Heart left ventricle (tissue), 16 donors: ENCODE results near the gene SIGLEC14. TPM values are rescaled to one million over a fixed set of nuclear protein-coding genes. Genes with fewer than 3 reads are reported as not detected.

Source experiments
- ATAC-seq, 4 donors: fragments of 200-7000 bp; cut with Tn5 transposase; one replicate each; pipeline ENCODE4 v1.9.1; 2020 to 2022; ENCODE audit warnings: moderate library complexity in 4 of 4, mild to moderate bottlenecking in 3 of 4, moderate number of reproducible peaks in 1 of 4
- DNase-seq, 5 donors: peaks; one replicate each; pipeline ENCODE4 v3.0.0-alpha.2; 2020
- H3K27ac ChIP-seq, 12 donors: fragments of 200-600 bp; sonication (generic) in 4 of 12; one replicate each; pipeline versions ENCODE4 v1.5.0 to v1.8.0; 2016 to 2022; ENCODE audit warnings: mild to moderate bottlenecking in 2 of 12
- H3K27me3 ChIP-seq, 9 donors: fragments of 200-600 bp; sonication (generic) in 2 of 9; one replicate each; pipeline versions ENCODE4 v1.5.1 to v1.8.0; 2016 to 2022; ENCODE audit warnings: mild to moderate bottlenecking in 3 of 9
- H3K36me3 ChIP-seq, 9 donors: fragments of 200-600 bp; sonication (generic) in 2 of 9; one replicate each; pipeline versions ENCODE4 v1.5.0 to v1.8.0; 2018 to 2022; ENCODE audit warnings: mild to moderate bottlenecking in 2 of 9
- H3K4me1 ChIP-seq, 12 donors: fragments of 200-600 bp; sonication (generic) in 4 of 12; one replicate each; pipeline versions ENCODE4 v1.5.0 to v1.8.0; 2016 to 2022; ENCODE audit warnings: mild to moderate bottlenecking in 3 of 12
- H3K4me3 ChIP-seq, 12 donors: fragments of 200-600 bp; sonication (generic) in 4 of 12; one replicate each; pipeline versions ENCODE4 v1.5.0 to v1.8.0; 2017 to 2022; ENCODE audit warnings: mild to moderate bottlenecking in 9 of 12, moderate library complexity in 4 of 12
- H3K9me3 ChIP-seq, 12 donors: fragments of 200-600 bp; sonication (generic) in 4 of 12; one replicate each; pipeline versions ENCODE4 v1.5.0 to v1.8.0; 2016 to 2022; ENCODE audit warnings: mild to moderate bottlenecking in 1 of 12
- POLR2A ChIP-seq, 2 donors: fragments of 450-650 bp; IDR thresholded peaks; one replicate each; pipeline ENCODE4 v1.6.1; 2017; ENCODE audit warnings: antibody characterized with exemption in 2 of 2, mild to moderate bottlenecking in 2 of 2, moderate library complexity in 2 of 2
- WGBS, 4 donors: extraction: QIAGEN DNeasy Blood & Tissue Kit in 2 of 4; methylation state at CpG; one replicate each; pipeline versions ENCODE4 v1.1.5 to v1.1.7; 2013 to 2018; 5-methylcytosine and 5-hydroxymethylcytosine counted together
- intact Hi-C, 10 donors: fragments of 100-400 bp; cut with DNase I; formaldehyde crosslinking; loops; one replicate each; pipeline versions ENCODE4 v1.11.1 to v1.14.2; 2022
- polyA plus RNA-seq, 2 donors: library from polyadenylated mRNA; stranded (reverse); fragments of 200-250 nt; gene quantifications; one replicate each; pipeline ENCODE4 v1.2.3, GENCODE V29; 2013
- total RNA-seq, 9 donors: library from RNA; depleted of rRNA in 2 of 9; stranded (reverse); fragments of >200 nt in 2 of 9; fragmentation: NEBNext Ultra II Directional in 3 of 9; extraction: Animal tissue kit (Norgen Biotek cat#: 25700) in 3 of 9; gene quantifications; one replicate each; pipeline versions ENCODE4 v1.1.0 to v1.2.4, GENCODE V29; 2016 to 2023
- TF ChIP-seq, protein P1 (sequence below), 12 donors: fragments of 200-600 bp; sonication (generic) in 4 of 12; IDR thresholded peaks; one replicate each; pipeline versions ENCODE4 v1.5.0 to v1.8.0; 2018 to 2022; ENCODE audit warnings: antibody characterized with exemption in 12 of 12, mild to moderate bottlenecking in 5 of 12
- donor health status: ischemic (EF 13 %, LVEDD 7.1; RV severe dilation, severe dysfunction).
- donor health status: healthy with polysubstance abuse.
- donor health status: DM: no; HTN: yes; CAD: no.
- donor health status: DM: no; HTN: no; CAD: no.
- donor health status: ischemic (EF 25% LVEDD 6.9; RV normal size, moderate dysfunction).
- donor health status: ischemic (EF 25% LVEDD 5.7; RV mildly dilated, moderate dysfunction).
- donor health status: healthy.
- donor health status: DM: yes; HTN: yes; CAD: no.
- donor health status: ischemic (EF 35%, LVEDD 5.7; RV mildly dilated, moderate dysfunction).
- donor health status: nonischemic (EF 11% LVEDD 7.7; RV severe dilation, severe dysfunction).
- donor health status: DM: yes; HTN: yes; CAD: no.
- donor health status: PGD.
- donor health status: ischemic (EF 29% LVEDD 5.4; RV normal size, mild dysfunction).
- donor health status: nonischemic (EF 23%, LVEDD 6.1; RV moderate dilation, normal function).

SIGLEC14 gene
- total and polyA plus RNA-seq, 11 donors: 0.20 to 17.9 (median 1.3) TPM; not detected in 2

DNA sequence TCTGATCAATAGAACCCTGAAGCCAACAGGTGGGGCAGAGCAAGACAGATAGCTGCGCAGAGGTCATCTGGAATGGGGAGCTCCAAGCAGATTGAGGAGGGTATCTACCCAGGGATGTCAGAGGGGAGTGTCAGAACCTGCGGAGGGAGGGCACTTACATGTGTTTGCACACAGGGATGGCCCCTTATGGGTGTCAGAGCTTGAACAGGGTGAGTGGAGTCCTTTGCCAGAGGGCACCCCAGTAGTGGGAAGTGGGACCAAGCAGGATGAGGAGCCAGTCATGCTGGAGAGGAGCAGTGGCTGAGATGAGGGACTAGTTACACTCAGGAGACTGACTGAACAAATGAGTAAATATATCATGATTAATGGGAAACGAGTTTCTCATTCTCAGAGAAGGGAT lies 17.0 kb upstream of the SIGLEC14 start:
- no peaks in the 10 kb centered on the region for H3K4me1 ChIP-seq
- H3K4me3 ChIP-seq: no peak overlapping the region
- DNase-seq (no peak), ATAC-seq (no peak)
- WGBS, 4 donors: 47 to 61% (median 55%) methylated on average over 3 of the region's 3 CpGs
- H3K27me3 ChIP-seq: peaks cover 0 to 51% (median 8%) of the 10 kb centered on the region in 9 donors
- TF ChIP-seq, protein P1, sequence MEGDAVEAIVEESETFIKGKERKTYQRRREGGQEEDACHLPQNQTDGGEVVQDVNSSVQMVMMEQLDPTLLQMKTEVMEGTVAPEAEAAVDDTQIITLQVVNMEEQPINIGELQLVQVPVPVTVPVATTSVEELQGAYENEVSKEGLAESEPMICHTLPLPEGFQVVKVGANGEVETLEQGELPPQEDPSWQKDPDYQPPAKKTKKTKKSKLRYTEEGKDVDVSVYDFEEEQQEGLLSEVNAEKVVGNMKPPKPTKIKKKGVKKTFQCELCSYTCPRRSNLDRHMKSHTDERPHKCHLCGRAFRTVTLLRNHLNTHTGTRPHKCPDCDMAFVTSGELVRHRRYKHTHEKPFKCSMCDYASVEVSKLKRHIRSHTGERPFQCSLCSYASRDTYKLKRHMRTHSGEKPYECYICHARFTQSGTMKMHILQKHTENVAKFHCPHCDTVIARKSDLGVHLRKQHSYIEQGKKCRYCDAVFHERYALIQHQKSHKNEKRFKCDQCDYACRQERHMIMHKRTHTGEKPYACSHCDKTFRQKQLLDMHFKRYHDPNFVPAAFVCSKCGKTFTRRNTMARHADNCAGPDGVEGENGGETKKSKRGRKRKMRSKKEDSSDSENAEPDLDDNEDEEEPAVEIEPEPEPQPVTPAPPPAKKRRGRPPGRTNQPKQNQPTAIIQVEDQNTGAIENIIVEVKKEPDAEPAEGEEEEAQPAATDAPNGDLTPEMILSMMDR (IDR thresholded peaks at IDR 0.05): no peak
- TF ChIP-seq POLR2A (IDR thresholded peaks at IDR 0.05): no peak
- no peaks in the 10 kb centered on the region for H3K36me3 ChIP-seq
- intact Hi-C loops: loop anchor here in 6 of 10 donors (5.0 to 10.0 kb wide), 2 partner anchors 111 to 114 kb away; no protein-coding TSS in a partner anchor
- no peak overlapping the region for H3K27ac ChIP-seq
- H3K9me3 ChIP-seq: peaks cover 0 to 3% (median 0%) of the 10 kb centered on the region in 12 donors

DNA sequence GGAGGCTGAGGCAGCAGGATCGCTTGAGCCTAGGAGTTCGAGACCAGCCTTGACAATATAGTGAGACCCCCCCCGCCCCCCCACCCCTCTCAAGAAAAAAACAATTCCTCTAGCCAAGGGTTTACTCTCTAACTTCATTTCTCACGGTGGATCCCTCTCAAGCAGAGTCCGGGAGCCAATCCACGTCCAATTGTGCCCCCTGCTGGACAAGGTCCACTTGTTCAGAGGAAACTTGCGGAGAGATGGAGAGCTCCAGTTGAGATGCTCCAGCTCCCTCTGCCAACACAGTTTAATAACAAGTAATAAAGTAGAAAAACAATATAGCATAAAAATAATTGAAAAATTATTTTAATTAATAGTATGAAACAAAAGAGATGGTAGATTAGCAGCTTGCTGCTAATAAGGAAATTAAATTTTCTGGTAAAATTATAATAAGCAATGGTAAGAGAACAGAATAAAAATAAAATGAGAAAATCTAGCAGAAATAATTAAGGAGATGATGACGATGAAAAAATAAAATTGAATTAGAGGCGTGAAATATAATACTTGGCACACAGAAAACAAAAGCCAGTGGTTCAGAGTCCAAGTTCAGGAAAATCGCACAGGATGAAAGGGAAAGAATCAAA lies 14.5 kb upstream of the SIGLEC14 start:
- Histone ChIP-seq H3K36me3 (no peaks in the 10 kb centered on the region), H3K27ac (no peak overlapping the region), H3K4me1 (peaks cover 0 to 8% (median 0%) of the 10 kb centered on the region in 12 donors), H3K4me3 (no peak overlapping the region), H3K27me3 (peaks cover 0 to 40% (median 8%) of the 10 kb centered on the region in 9 donors), H3K9me3 (peaks cover 0 to 3% (median 0%) of the 10 kb centered on the region in 12 donors)
- peak in 3 of 4 donors; percentile 68 to 86 (median 69) for ATAC-seq
- TF ChIP-seq POLR2A (IDR thresholded peaks at IDR 0.05): no peak
- TF ChIP-seq, protein P1 (IDR thresholded peaks at IDR 0.05): peak; percentile 49 to 72 (median 59)
- intact Hi-C loops: loop anchor here in 6 of 10 donors (5.0 to 10.0 kb wide), 2 partner anchors 114 to 116 kb away; no protein-coding TSS in a partner anchor
- WGBS, 4 donors: 12 to 17% (median 14%) methylated on average over 9 to 10 of the region's 10 CpGs
- DNase-seq: peak; percentile 70 to 79 (median 76)

DNA sequence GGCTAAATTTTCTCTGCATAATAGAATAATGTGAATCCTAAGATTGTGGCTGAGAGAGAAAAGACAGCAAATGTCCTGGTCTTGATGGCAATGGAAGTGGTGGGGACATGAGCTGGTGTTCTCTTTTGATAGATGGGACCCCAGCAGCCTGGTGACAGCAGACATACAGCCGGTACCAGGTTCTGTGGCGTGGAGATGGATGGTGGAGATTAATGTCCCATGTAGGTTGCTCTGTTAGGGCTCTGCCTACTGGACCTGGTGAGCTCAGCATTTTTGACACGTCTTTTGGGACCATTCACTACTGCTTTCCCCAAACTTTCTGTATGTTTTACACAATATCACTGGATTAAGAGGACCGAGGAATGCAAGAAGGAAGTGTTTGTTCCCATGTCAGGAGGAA lies 8.2 kb upstream of the SIGLEC14 start:
- H3K27ac ChIP-seq: no peak overlapping the region
- TF ChIP-seq POLR2A (IDR thresholded peaks at IDR 0.05): no peak
- TF ChIP-seq, protein P1 (IDR thresholded peaks at IDR 0.05): no peak
- intact Hi-C loops: loop anchor here in 5 of 10 donors (5.0 to 10.0 kb wide), 4 partner anchors 50 to 320 kb away; no protein-coding TSS in a partner anchor
- 56 to 70% (median 62%) methylated on average over 4 of the region's 4 CpGs for WGBS, 4 donors
- peaks cover 0 to 20% (median 0%) of the 10 kb centered on the region in 12 donors for H3K4me1 ChIP-seq
- H3K27me3 ChIP-seq: peaks cover 0 to 19% (median 0%) of the 10 kb centered on the region in 9 donors
- no peaks in the 10 kb centered on the region for H3K9me3 ChIP-seq
- H3K36me3 ChIP-seq: no peaks in the 10 kb centered on the region
- no peak for ATAC-seq
- H3K4me3 ChIP-seq: no peak overlapping the region
- no peak for DNase-seq

DNA sequence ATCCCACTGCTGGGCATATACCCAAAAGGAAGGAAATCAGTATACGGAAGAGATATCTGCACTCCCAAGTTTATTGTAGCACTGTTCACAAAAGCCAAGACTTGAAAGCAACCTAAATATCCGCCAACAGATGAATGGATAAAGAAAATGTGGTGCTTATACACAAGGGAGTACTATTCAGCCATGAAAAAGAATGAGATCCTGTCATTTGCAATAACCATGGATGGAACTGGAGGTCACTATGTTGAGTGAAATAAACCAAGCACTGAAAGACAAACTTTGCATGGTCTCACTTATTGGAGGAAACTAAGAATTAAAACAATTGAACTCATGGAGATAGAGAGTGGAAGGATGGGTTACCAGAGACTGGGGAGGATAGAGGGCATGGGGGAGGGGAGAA lies 6.5 kb upstream of the SIGLEC14 start:
- Histone ChIP-seq H3K36me3 (no peaks in the 10 kb centered on the region), H3K27ac (no peak overlapping the region), H3K4me1 (peaks cover 0 to 24% (median 0%) of the 10 kb centered on the region in 12 donors), H3K9me3 (no peaks in the 10 kb centered on the region), H3K4me3 (no peak overlapping the region), H3K27me3 (peaks cover 0 to 19% (median 0%) of the 10 kb centered on the region in 9 donors)
- 25 to 58% (median 56%) methylated on average over 2 of the region's 2 CpGs for WGBS, 4 donors
- ATAC-seq (no peak), DNase-seq (no peak)
- no peak for TF ChIP-seq POLR2A (IDR thresholded peaks at IDR 0.05)
- TF ChIP-seq, protein P1 (IDR thresholded peaks at IDR 0.05): no peak
- intact Hi-C loops: loop anchor here in 2 of 10 donors (10.0 kb wide), 2 partner anchors 48 to 318 kb away; no protein-coding TSS in a partner anchor
